ENCODE data around the gene OR12D3. TPM values are rescaled to one million over a fixed set of nuclear protein-coding genes. Genes with fewer than 3 reads are reported as not detected.

The OR12D3 gene
- total RNA-seq, 3 donors from 2014 or later (not counting 1 experiment from before 2014, with no cell fraction given) = not detected

GRCh38 chr6:29388533-29388932 is 13.4 kb upstream of the OR12D3 start:
- H3K9me3 ChIP-seq (ENCODE audit: control insufficient read depth, insufficient read depth, low read length) = no peaks in the 10 kb centered on the region
- H3K36me3 ChIP-seq (ENCODE audit: control insufficient read depth, insufficient read depth, low read length) = no peaks in the 10 kb centered on the region
- Mint-ChIP-seq H3K27ac (no peak overlapping the region), H3K27me3 (ENCODE audit: low read depth in 2 of 2) (peaks cover 16 to 42% of the 10 kb centered on the region in 2 donors), H3K4me1 (no peaks in the 10 kb centered on the region), H3K9me3 (no peaks in the 10 kb centered on the region), H3K36me3 (no peaks in the 10 kb centered on the region), H3K4me3 (no peak overlapping the region)
- H3K4me1 ChIP-seq (ENCODE audit: control insufficient read depth, insufficient read depth, low read length) = no peaks in the 10 kb centered on the region
- TF ChIP-seq CTCF (IDR thresholded peaks at IDR 0.05) = no peak
- no peak overlapping the region for H3K4me3 ChIP-seq (ENCODE audit: low read length)
- 54% methylated on average over 3 of the region's 4 CpGs for WGBS (ENCODE audit: insufficient coverage)
- peaks cover 2% of the 10 kb centered on the region for H3K27me3 ChIP-seq (ENCODE audit: control insufficient read depth, insufficient read depth, low read length)
- no peak overlapping the region for H3K27ac ChIP-seq (ENCODE audit: low read length)
- no peak for DNase-seq
- ATAC-seq = no peak
- intact Hi-C loops (cut with micrococcal nuclease) = no loop called here

DNA sequence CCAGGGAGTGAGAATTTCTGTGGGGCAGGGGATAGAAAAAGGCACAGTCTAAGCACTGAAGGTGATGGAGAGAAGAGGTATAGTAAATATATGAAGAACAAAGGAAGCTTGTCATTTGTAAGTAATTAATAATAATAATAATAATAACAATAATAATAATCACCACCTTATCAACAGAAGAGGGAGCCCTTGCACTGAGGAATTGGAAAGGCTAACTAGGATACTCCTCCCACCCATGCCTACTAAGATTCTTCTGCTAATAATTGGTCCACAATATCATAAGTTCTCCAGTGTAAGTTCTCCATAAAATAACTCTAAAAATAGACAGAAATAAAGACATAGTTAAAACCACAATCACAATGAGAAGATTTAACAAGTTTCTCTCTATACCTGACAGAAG is 912 bp upstream of the OR12D3 start:
- intact Hi-C loops (cut with micrococcal nuclease) = no loop called here
- ATAC-seq (no peak), DNase-seq (no peak)
- no peaks in the 10 kb centered on the region for H3K4me1 ChIP-seq (ENCODE audit: control insufficient read depth, insufficient read depth, low read length)
- Mint-ChIP-seq H3K4me3 (no peak overlapping the region), H3K36me3 (no peaks in the 10 kb centered on the region), H3K9me3 (no peaks in the 10 kb centered on the region), H3K27ac (no peak overlapping the region), H3K4me1 (no peaks in the 10 kb centered on the region), H3K27me3 (ENCODE audit: low read depth in 2 of 2) (peaks cover 13 to 31% of the 10 kb centered on the region in 2 donors)
- H3K36me3 ChIP-seq (ENCODE audit: control insufficient read depth, insufficient read depth, low read length) = no peaks in the 10 kb centered on the region
- H3K27ac ChIP-seq (ENCODE audit: low read length) = no peak overlapping the region
- no peak for TF ChIP-seq CTCF (IDR thresholded peaks at IDR 0.05)
- H3K4me3 ChIP-seq (ENCODE audit: low read length) = no peak overlapping the region
- H3K9me3 ChIP-seq (ENCODE audit: control insufficient read depth, insufficient read depth, low read length) = no peaks in the 10 kb centered on the region
- H3K27me3 ChIP-seq (ENCODE audit: control insufficient read depth, insufficient read depth, low read length) = peaks cover 3% of the 10 kb centered on the region

GRCh38 chr6:29368765-29369164 is 6.3 kb downstream of the OR12D3 start, which contains the start of gene OR5V1:
OR5V1 (minus strand) TSS chr6:29368865; CDS start chr6:29356195, 12,670 bp downstream.
- no peak within 1 kb of the TSS for H3K27ac Mint-ChIP-seq
- Histone ChIP-seq H3K4me1 (ENCODE audit: control insufficient read depth, insufficient read depth, low read length) (no peaks in the 10 kb centered on the region), H3K27me3 (ENCODE audit: control insufficient read depth, insufficient read depth, low read length) (peaks cover 3% of the 10 kb centered on the region), H3K4me3 (ENCODE audit: low read length) (no peak within 1 kb of the TSS), H3K27ac (ENCODE audit: low read length) (no peak within 1 kb of the TSS), H3K9me3 (ENCODE audit: control insufficient read depth, insufficient read depth, low read length) (no peaks in the 10 kb centered on the region), H3K36me3 (ENCODE audit: control insufficient read depth, insufficient read depth, low read length) (no peaks in the 10 kb centered on the region)
- ATAC-seq (no peak), DNase-seq (no peak)
- intact Hi-C loops (cut with micrococcal nuclease) = no loop called here
- H3K27me3 Mint-ChIP-seq (ENCODE audit: low read depth in 2 of 2) = peaks cover 6 to 14% of the 10 kb centered on the region in 2 donors
- H3K4me3 Mint-ChIP-seq = no peak within 1 kb of the TSS
- 81% methylated on average over 3 of the region's 3 CpGs for WGBS (ENCODE audit: insufficient coverage)
- no peaks in the 10 kb centered on the region for H3K4me1 Mint-ChIP-seq
- no peaks in the 10 kb centered on the region for H3K36me3 Mint-ChIP-seq
- no peak for TF ChIP-seq CTCF (IDR thresholded peaks at IDR 0.05)
- no peaks in the 10 kb centered on the region for H3K9me3 Mint-ChIP-seq

DNA sequence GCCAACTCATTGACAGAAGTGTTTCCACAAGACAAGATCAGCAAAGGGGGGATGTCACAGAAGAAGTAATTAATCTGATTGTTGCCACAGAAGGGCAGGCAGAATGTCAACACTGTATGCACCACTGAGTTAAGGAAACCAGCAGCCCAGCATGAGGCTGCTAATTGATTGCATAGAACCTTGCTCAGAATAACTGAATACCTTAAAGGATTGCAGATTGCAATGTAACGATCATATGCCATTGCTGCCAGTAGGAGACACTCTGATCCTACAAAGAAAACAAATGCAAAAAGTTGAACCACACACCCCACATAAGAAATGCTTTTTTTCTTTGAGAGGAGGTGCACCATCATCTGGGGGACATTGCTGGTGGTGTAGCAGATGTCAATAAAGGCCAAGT is 19.5 kb downstream of the OR12D3 start:
- DNase-seq (no peak), ATAC-seq (no peak)
- no peaks in the 10 kb centered on the region for H3K4me1 ChIP-seq (ENCODE audit: control insufficient read depth, insufficient read depth, low read length)
- H3K36me3 ChIP-seq (ENCODE audit: control insufficient read depth, insufficient read depth, low read length) = no peaks in the 10 kb centered on the region
- no peaks in the 10 kb centered on the region for H3K9me3 ChIP-seq (ENCODE audit: control insufficient read depth, insufficient read depth, low read length)
- H3K4me3 ChIP-seq (ENCODE audit: low read length) = no peak overlapping the region
- H3K27ac Mint-ChIP-seq = no peak overlapping the region
- peaks cover 9% of the 10 kb centered on the region for H3K36me3 Mint-ChIP-seq
- H3K27me3 ChIP-seq (ENCODE audit: control insufficient read depth, insufficient read depth, low read length) = peaks cover 4% of the 10 kb centered on the region
- H3K9me3 Mint-ChIP-seq = peaks cover 0 to 3% of the 10 kb centered on the region in 2 donors
- TF ChIP-seq CTCF (IDR thresholded peaks at IDR 0.05) = no peak
- H3K4me1 Mint-ChIP-seq = no peaks in the 10 kb centered on the region
- no peak overlapping the region for H3K4me3 Mint-ChIP-seq
- no peak overlapping the region for H3K27ac ChIP-seq (ENCODE audit: low read length)
- peaks cover 16 to 46% of the 10 kb centered on the region in 2 donors for H3K27me3 Mint-ChIP-seq (ENCODE audit: low read depth in 2 of 2)
- intact Hi-C loops (cut with micrococcal nuclease) = no loop called here
- WGBS (ENCODE audit: insufficient coverage) = 45% methylated on average over 1 of the region's 1 CpG
